Stimulated activated CD8-positive, alpha-beta memory T cell treated with anti-CD3 and anti-CD28 coated beads, Interleukin-15, amount 100 ng/mL, for 48 hours (primary cell): Measurements from ENCODE around the gene ACSL5.
A peak's percentile ranks its signal among the peaks of the same experiment; 100 is the strongest.

Experiments used
- DNase-seq, 2 donors: peaks; one replicate each; pipeline ENCODE4 v3.0.0-alpha.2; 2020; ENCODE audit warnings: low read depth in 2 of 2

ACSL5 gene

GRCh38 chr10:112373912-112374338 lies at the start of gene ACSL5:
TSS of gene ACSL5 (plus strand) at chr10:112374116. CDS start at chr10:112394947, 20,831 bp downstream.
- DNase-seq, result no peak

- no peak for DNase-seq
These were observed 46.2 kb upstream of the ACSL5 start for GRCh38 chr10:112327678-112328077.

- peak in 1 of 2 donors; percentile 12 for DNase-seq
These were observed 43.8 kb upstream of the ACSL5 start for GRCh38 chr10:112330162-112330561.

- no peak for DNase-seq
These were observed 43.2 kb upstream of the ACSL5 start for GRCh38 chr10:112330607-112331160.

- no peak for DNase-seq
These were observed 41.9 kb upstream of the ACSL5 start for GRCh38 chr10:112332022-112332421.

- DNase-seq, result no peak
These were observed 41.2 kb upstream of the ACSL5 start for GRCh38 chr10:112332509-112333228.

GRCh38 chr10:112333452-112333851 lies 40.5 kb upstream of the ACSL5 start:
- no peak for DNase-seq

- DNase-seq, result no peak
These were observed 38.6 kb upstream of the ACSL5 start for GRCh38 chr10:112335111-112335867.

GRCh38 chr10:112335868-112336265 lies 38.0 kb upstream of the ACSL5 start:
- DNase-seq, result no peak

- DNase-seq, result no peak
These were observed 37.2 kb upstream of the ACSL5 start for GRCh38 chr10:112336556-112337201.

GRCh38 chr10:112338957-112339356 lies 35.0 kb upstream of the ACSL5 start:
- DNase-seq, result no peak

GRCh38 chr10:112340601-112341000 lies 33.3 kb upstream of the ACSL5 start:
- no peak for DNase-seq

GRCh38 chr10:112343056-112343806 lies 30.7 kb upstream of the ACSL5 start:
- no peak for DNase-seq

- no peak for DNase-seq
These were observed 29.7 kb upstream of the ACSL5 start for GRCh38 chr10:112344261-112344660.

- DNase-seq, result no peak
These were observed 28.7 kb upstream of the ACSL5 start for GRCh38 chr10:112345202-112345601.

GRCh38 chr10:112345743-112346142 lies 28.2 kb upstream of the ACSL5 start:
- no peak for DNase-seq

GRCh38 chr10:112346774-112347173 lies 27.1 kb upstream of the ACSL5 start:
- no peak for DNase-seq

- no peak for DNase-seq
These were observed 25.9 kb upstream of the ACSL5 start for GRCh38 chr10:112347709-112348671.

- no peak for DNase-seq
These were observed 25.2 kb upstream of the ACSL5 start for GRCh38 chr10:112348759-112349158.

GRCh38 chr10:112349521-112350085 lies 24.3 kb upstream of the ACSL5 start:
- DNase-seq, result no peak
